ENCODE measurements around the gene DFFB. TPM values are rescaled to one million over a fixed set of nuclear protein-coding genes. Genes with fewer than 3 reads are reported as not detected.

Gene DFFB
- total and polyA plus RNA-seq, 8 donors = 5.4 to 14.7 (median 11.2) TPM

DNA sequence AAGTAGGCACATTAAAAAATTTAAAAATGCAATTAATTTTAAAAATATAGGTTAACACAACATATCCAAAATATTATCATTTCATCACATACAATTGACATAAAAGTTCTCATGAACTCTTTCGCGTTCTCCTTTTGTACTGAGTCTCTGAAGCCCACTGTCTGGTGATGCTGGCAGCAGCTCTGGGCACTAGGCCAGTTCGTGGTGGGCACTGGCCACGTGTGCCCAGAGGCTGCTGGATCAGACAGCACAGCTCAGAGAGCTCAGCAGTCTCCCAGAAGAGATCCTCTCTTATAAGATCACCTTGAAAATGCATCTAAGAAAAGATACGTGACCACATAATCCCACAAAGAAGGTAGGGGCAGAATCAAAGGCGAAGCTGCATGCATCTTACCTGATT lies 10.2 kb upstream of the DFFB start:
- Histone ChIP-seq H3K27me3 (no peaks in the 10 kb centered on the region), H3K4me1 (no peaks in the 10 kb centered on the region), H3K9me3 (no peaks in the 10 kb centered on the region), H3K27ac (no peak overlapping the region), H3K36me3 (peaks cover 0 to 92% of the 10 kb centered on the region in 2 donors), H3K4me3 (no peak overlapping the region)
- intact Hi-C loops (cut with DNase I) = no loop called here
- no peak for DNase-seq
- no peak for ATAC-seq
- TF ChIP-seq, protein P1, sequence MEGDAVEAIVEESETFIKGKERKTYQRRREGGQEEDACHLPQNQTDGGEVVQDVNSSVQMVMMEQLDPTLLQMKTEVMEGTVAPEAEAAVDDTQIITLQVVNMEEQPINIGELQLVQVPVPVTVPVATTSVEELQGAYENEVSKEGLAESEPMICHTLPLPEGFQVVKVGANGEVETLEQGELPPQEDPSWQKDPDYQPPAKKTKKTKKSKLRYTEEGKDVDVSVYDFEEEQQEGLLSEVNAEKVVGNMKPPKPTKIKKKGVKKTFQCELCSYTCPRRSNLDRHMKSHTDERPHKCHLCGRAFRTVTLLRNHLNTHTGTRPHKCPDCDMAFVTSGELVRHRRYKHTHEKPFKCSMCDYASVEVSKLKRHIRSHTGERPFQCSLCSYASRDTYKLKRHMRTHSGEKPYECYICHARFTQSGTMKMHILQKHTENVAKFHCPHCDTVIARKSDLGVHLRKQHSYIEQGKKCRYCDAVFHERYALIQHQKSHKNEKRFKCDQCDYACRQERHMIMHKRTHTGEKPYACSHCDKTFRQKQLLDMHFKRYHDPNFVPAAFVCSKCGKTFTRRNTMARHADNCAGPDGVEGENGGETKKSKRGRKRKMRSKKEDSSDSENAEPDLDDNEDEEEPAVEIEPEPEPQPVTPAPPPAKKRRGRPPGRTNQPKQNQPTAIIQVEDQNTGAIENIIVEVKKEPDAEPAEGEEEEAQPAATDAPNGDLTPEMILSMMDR (IDR thresholded peaks at IDR 0.05) = no peak

DNA sequence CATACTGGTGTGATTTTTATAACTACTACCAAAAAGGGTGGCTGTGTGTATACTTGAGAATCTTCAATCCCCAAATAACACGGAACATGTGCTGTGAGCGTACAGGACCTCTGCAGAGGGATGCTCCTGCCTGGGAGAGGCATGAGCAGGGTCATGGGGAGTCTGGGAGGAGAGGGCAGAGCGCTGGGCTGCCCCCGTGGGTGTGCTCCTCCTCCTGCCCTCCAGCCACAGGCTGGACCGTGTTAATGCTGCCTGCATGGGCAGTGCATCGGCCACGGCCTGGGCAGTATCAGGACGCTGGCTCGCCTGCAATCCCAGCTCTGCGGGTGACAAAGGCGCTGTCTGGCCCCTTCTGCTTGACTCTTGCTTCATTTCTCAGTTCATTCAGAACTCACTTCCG lies 6.4 kb upstream of the DFFB start:
- no peaks in the 10 kb centered on the region for H3K9me3 ChIP-seq
- peaks cover 0 to 60% of the 10 kb centered on the region in 2 donors for H3K36me3 ChIP-seq
- H3K27me3 ChIP-seq = no peaks in the 10 kb centered on the region
- TF ChIP-seq, protein P1 (IDR thresholded peaks at IDR 0.05) = no peak
- no peak overlapping the region for H3K4me3 ChIP-seq
- intact Hi-C loops (cut with DNase I) = no loop called here
- no peak overlapping the region for H3K27ac ChIP-seq
- DNase-seq (no peak), ATAC-seq (no peak)
- peaks cover 5 to 9% of the 10 kb centered on the region in 2 donors for H3K4me1 ChIP-seq

DNA sequence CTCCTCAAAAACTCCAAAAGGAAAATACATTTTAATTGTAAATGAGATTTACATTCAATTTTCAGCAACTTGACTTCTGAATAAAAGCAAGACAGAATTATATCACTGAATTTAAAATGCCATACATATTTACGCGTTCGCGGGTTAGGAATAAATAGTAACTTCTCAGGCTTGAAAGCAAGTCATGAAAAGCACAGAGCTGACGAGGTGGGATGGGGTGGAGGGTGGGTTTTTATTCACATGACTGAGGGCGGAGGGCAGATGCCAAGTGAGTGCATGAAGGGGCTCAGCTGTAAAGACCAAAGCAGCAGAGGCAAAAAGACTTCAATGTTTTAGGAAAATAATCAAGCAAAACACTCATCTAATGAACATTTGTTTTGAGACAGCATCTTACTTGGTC lies 6.0 kb upstream of the DFFB start:
- H3K36me3 ChIP-seq = peaks cover 0 to 57% of the 10 kb centered on the region in 2 donors
- TF ChIP-seq, protein P1 (IDR thresholded peaks at IDR 0.05) = no peak
- H3K9me3 ChIP-seq = no peaks in the 10 kb centered on the region
- H3K27me3 ChIP-seq = no peaks in the 10 kb centered on the region
- H3K27ac ChIP-seq = no peak overlapping the region
- peaks cover 9 to 14% of the 10 kb centered on the region in 2 donors for H3K4me1 ChIP-seq
- intact Hi-C loops (cut with DNase I) = no loop called here
- ATAC-seq = no peak
- no peak for DNase-seq
- no peak overlapping the region for H3K4me3 ChIP-seq

DNA sequence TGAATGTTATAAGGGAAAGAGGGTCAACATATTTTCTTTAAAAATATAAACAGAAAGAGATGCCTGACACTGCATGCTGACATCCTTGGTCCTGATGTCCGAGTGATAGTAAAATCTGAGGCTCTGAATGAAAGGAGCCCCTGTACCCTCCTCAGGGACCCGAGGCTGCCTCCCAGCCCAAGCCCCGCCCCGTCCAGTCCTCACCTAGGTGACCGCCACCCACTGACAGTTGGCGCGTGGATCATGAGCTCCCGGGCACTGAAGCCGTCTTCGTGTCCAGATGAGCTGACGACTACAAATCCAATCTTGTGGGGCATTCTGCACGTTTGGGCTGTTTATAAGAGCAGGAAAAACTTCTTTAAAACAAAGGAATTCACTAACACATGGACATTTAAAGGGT lies 5.2 kb upstream of the DFFB start:
- H3K9me3 ChIP-seq = no peaks in the 10 kb centered on the region
- DNase-seq (no peak), ATAC-seq (no peak)
- TF ChIP-seq, protein P1 (IDR thresholded peaks at IDR 0.05) = no peak
- intact Hi-C loops (cut with DNase I) = no loop called here
- no peaks in the 10 kb centered on the region for H3K27me3 ChIP-seq
- no peak overlapping the region for H3K27ac ChIP-seq
- H3K4me3 ChIP-seq = no peak overlapping the region
- H3K36me3 ChIP-seq = peaks cover 0 to 49% of the 10 kb centered on the region in 2 donors
- peaks cover 10 to 16% of the 10 kb centered on the region in 2 donors for H3K4me1 ChIP-seq

DNA sequence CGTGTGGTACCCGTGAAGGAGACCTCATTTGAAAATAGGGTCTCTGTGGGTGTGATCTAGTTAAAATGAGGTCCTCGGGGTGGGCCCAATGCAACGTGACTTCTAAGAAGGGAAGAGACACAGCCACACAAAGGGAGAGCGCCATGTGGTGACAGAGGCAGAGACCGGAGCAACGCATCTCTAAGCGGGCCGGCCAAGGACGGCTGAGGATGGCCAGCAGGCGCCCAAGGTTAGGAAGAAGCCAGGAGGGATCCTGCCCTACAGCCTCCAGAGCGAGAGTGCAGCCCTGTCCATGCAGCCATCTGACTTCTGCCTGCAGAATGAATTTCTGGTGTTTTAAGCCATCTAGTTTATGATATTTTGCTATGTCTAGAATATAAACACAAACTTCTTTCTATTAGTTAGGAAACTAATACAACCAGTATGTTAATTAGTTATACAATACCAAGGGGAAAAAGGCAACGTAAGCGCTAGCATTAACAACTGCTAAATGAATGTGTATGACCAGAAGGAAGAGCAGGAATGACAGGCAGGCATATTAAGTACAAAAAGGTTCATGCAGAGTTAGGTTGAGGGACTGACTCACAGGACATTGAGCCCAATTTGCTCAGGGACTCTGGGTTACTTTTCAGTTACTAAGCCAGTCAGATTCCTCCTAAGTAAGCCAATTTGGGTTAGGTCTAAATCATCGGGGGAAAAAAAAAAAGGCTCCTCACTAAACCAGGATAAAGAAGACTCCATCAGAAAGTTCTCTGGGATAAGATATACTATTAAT lies 4.4 kb upstream of the DFFB start:
- H3K27me3 ChIP-seq = no peaks in the 10 kb centered on the region
- H3K4me3 ChIP-seq = no peak overlapping the region
- intact Hi-C loops (cut with DNase I) = no loop called here
- H3K9me3 ChIP-seq = no peaks in the 10 kb centered on the region
- H3K36me3 ChIP-seq = peaks cover 0 to 41% of the 10 kb centered on the region in 2 donors
- ATAC-seq = no peak
- no peak for DNase-seq
- H3K27ac ChIP-seq = no peak overlapping the region
- H3K4me1 ChIP-seq = peaks cover 10 to 18% of the 10 kb centered on the region in 2 donors
- TF ChIP-seq, protein P1 (IDR thresholded peaks at IDR 0.05) = no peak

Data from left lung (tissue), 10 donors.